Erythroblast (primary cell): ENCODE results near the gene AHCY.

Source experiments
- GATA1 ChIP-seq: IDR thresholded peaks from 2 replicates; pipeline ENCODE4 v1.6.1; 2011; ENCODE audit warnings: low read depth, mild to moderate bottlenecking, control low read depth, low read length, moderate library complexity
- POLR2A ChIP-seq: IDR thresholded peaks from 2 replicates; pipeline ENCODE4 v1.6.1; 2011; ENCODE audit warnings: mild to moderate bottlenecking, low read length

DNA sequence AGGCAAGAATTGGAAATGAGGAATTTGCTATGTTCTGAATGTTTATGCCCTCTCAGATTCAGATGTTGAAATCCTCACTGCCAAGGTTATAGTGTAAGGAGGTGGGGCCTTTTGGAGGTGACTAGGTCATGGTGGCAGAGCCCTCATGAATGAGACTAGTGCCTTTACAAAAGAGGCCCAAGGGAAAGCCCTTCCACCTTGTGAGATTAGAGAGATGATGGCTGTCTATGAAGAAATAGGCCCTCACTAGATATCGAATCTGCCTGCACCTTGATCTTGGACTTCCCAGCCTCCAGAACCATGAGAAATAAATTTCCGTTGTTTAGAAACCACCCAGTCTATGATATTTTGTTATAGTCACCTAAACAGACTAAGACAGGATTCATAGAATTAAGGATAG lies 51.5 kb downstream of the AHCY start:
- TF ChIP-seq POLR2A (no peak), GATA1 (no peak)
